GM18505 (cell line): ENCODE data around the gene VAV3.
"Not testable (repeated sequence)": the region's sequence is repeated elsewhere in the genome, so short reads cannot be mapped to it uniquely, and the experiment has no call there.

Experiments
- ATAC-seq: cut with Tn5 transposase; IDR thresholded peaks from one replicate; pipeline ENCODE4 v1.9.1; 2021; ENCODE audit not compliant: unreplicated experiment
- POLR2A ChIP-seq: IDR thresholded peaks from 4 replicates; pipeline ENCODE4 v1.6.1; 2011; ENCODE audit warnings: borderline replicate concordance; ENCODE audit not compliant: insufficient read depth, insufficient read length; ENCODE audit errors: extremely low read depth

Gene VAV3

GRCh38 chr1:107740579-107740978 lies 224.4 kb downstream of the VAV3 start:
- ATAC-seq: no peak
- TF ChIP-seq POLR2A: no peak

GRCh38 chr1:107739651-107740050 lies 225.3 kb downstream of the VAV3 start:
- TF ChIP-seq POLR2A: no peak
- ATAC-seq: no peak

- ATAC-seq: no peak
- no peak for TF ChIP-seq POLR2A
Measured at GRCh38 chr1:107739201-107739600, 225.8 kb downstream of the VAV3 start.

- not testable (repeated sequence) for ATAC-seq
Measured at GRCh38 chr1:107733401-107733800, 231.6 kb downstream of the VAV3 start.

- no peak for TF ChIP-seq POLR2A
- ATAC-seq: no peak
Measured at GRCh38 chr1:107727866-107728265, 237.1 kb downstream of the VAV3 start.

GRCh38 chr1:107726860-107727259 lies 238.1 kb downstream of the VAV3 start:
- TF ChIP-seq POLR2A: no peak
- no peak for ATAC-seq

GRCh38 chr1:107724648-107725047 lies 240.3 kb downstream of the VAV3 start:
- ATAC-seq: no peak
- TF ChIP-seq POLR2A: no peak

GRCh38 chr1:107720210-107720609 lies 244.8 kb downstream of the VAV3 start:
- ATAC-seq: not testable (repeated sequence)

GRCh38 chr1:107710005-107710404 lies 255.0 kb downstream of the VAV3 start:
- ATAC-seq: no peak
- TF ChIP-seq POLR2A: no peak

GRCh38 chr1:107707111-107707510 lies 257.9 kb downstream of the VAV3 start:
- no peak for TF ChIP-seq POLR2A
- ATAC-seq: no peak

- no peak for ATAC-seq
- TF ChIP-seq POLR2A: no peak
Measured at GRCh38 chr1:107706182-107706581, 258.8 kb downstream of the VAV3 start.

- no peak for TF ChIP-seq POLR2A
- no peak for ATAC-seq
Measured at GRCh38 chr1:107704911-107705310, 260.1 kb downstream of the VAV3 start.

- no peak for TF ChIP-seq POLR2A
- ATAC-seq: no peak
Measured at GRCh38 chr1:107702946-107703571, 261.9 kb downstream of the VAV3 start.

- ATAC-seq: not testable (repeated sequence)
Measured at GRCh38 chr1:107700651-107701050, 264.3 kb downstream of the VAV3 start.

- no peak for TF ChIP-seq POLR2A
- ATAC-seq: no peak
Measured at GRCh38 chr1:107698161-107698560, 266.8 kb downstream of the VAV3 start.
